GM23338 (cell line): Measurements from ENCODE around the gene PAXX. TPM values are rescaled to one million over a fixed set of nuclear protein-coding genes. Genes with fewer than 3 reads are reported as not detected.

Experiments used
- ATAC-seq: fragments of 200-7000 bp; cut with Tn5 transposase; 3 replicates; pipeline ENCODE4 v1.9.1; 2020
- DNase-seq: peaks from one replicate; pipeline ENCODE4 v3.0.0-alpha.2; 2015; ENCODE audit warnings: low spot score
- H2AFZ ChIP-seq: fragments of 200-600 bp; sonication (generic); 2 replicates; pipeline ENCODE4 v1.8.0; 2016; ENCODE audit warnings: antibody characterized with exemption, mild to moderate bottlenecking, moderate library complexity
- H3F3A ChIP-seq: fragments of 200-600 bp; sonication (generic); replicated peaks from 2 replicates; pipeline ENCODE4 v1.8.0; 2017; ENCODE audit warnings: antibody characterized with exemption, mixed run types, low read depth
- H3K27ac ChIP-seq: fragments of 200-600 bp; sonication (generic); 2 replicates; pipeline ENCODE4 v1.6.1; 2016; ENCODE audit warnings: low read depth
- H3K27me3 ChIP-seq: fragments of 200-600 bp; sonication (generic); 2 replicates; pipeline ENCODE4 v1.8.0; 2016; ENCODE audit warnings: mild to moderate bottlenecking, mixed run types, moderate library complexity; ENCODE audit not compliant: insufficient read depth
- H3K36me3 ChIP-seq: fragments of 200-600 bp; sonication (generic); 2 replicates; pipeline ENCODE4 v1.8.0; 2016; ENCODE audit warnings: mild to moderate bottlenecking; ENCODE audit not compliant: insufficient read depth
- H3K4me1 ChIP-seq: fragments of 200-600 bp; sonication (generic); 2 replicates; pipeline ENCODE4 v1.8.0; 2016; ENCODE audit warnings: mild to moderate bottlenecking, moderate library complexity; ENCODE audit not compliant: insufficient read depth
- H3K4me2 ChIP-seq: fragments of 200-600 bp; sonication (generic); 2 replicates; pipeline ENCODE4 v1.7.1; 2017; ENCODE audit warnings: mixed run types
- H3K4me3 ChIP-seq: fragments of 200-600 bp; sonication (generic); 2 replicates; pipeline ENCODE4 v1.6.1; 2016; ENCODE audit warnings: mixed run types
- H3K79me2 ChIP-seq: fragments of 200-600 bp; sonication (generic); replicated peaks from 2 replicates; pipeline ENCODE4 v1.8.0; 2017; ENCODE audit warnings: mild to moderate bottlenecking; ENCODE audit not compliant: insufficient read depth
- H3K9me2 ChIP-seq: fragments of 200-600 bp; sonication (generic); 2 replicates; pipeline ENCODE4 v1.8.0; 2017; ENCODE audit not compliant: insufficient read depth
- H4K20me1 ChIP-seq: fragments of 200-600 bp; sonication (generic); replicated peaks from 2 replicates; pipeline ENCODE4 v1.8.0; 2017; ENCODE audit warnings: mild to moderate bottlenecking; ENCODE audit not compliant: insufficient read depth
- H3K27ac Mint-ChIP-seq: 2 replicates; pipeline ENCODE4 v1.8.0; 2020; ENCODE audit warnings: inconsistent platforms, mild to moderate bottlenecking, moderate library complexity, mixed read lengths
- H3K27me3 Mint-ChIP-seq: 3 replicates; pipeline ENCODE4 v1.8.0; 2022; ENCODE audit warnings: low read depth, mild to moderate bottlenecking, moderate library complexity, mixed read lengths, inconsistent platforms; ENCODE audit not compliant: insufficient read depth, poor library complexity
- H3K36me3 Mint-ChIP-seq: 3 replicates; pipeline ENCODE4 v1.8.0; 2021; ENCODE audit warnings: low read depth, mild to moderate bottlenecking, inconsistent platforms, moderate library complexity, mixed read lengths
- H3K4me1 Mint-ChIP-seq: 3 replicates; pipeline ENCODE4 v1.8.0; 2020; ENCODE audit warnings: mild to moderate bottlenecking, inconsistent platforms, mixed read lengths
- H3K4me3 Mint-ChIP-seq: 3 replicates; pipeline ENCODE4 v1.8.0; 2021; ENCODE audit warnings: moderate library complexity, mild to moderate bottlenecking, inconsistent platforms, mixed read lengths
- H3K9me3 Mint-ChIP-seq: 3 replicates; pipeline ENCODE4 v1.8.0; 2020; ENCODE audit warnings: moderate library complexity, mild to moderate bottlenecking, inconsistent platforms, mixed read lengths
- CREB1 ChIP-seq: fragments of 250-450 bp; sonication (Bioruptor Pico); IDR thresholded peaks from 2 replicates; pipeline ENCODE4 v1.5.0; 2020; ENCODE audit warnings: low read depth, mild to moderate bottlenecking, moderate library complexity
- CTCF ChIP-seq, 2 experiments: fragments of 200-600 bp in 1 of 2; sonication (generic) in 1 of 2; conservative IDR thresholded peaks; 2 replicates each; pipeline versions ENCODE4 v1.5.1 to v1.6.1; 2016 to 2017; ENCODE audit warnings: antibody characterized with exemption in 2 of 2, low read depth in 2 of 2, mild to moderate bottlenecking in 2 of 2, moderate library complexity in 1 of 2
- EZH2 ChIP-seq: fragments of 200-600 bp; sonication (generic); IDR thresholded peaks from one replicate; pipeline ENCODE4 v1.8.0; 2017; ENCODE audit warnings: antibody characterized with exemption, mild to moderate bottlenecking, low read depth; ENCODE audit not compliant: unreplicated experiment
- EZH2phosphoT487 ChIP-seq: fragments of 200-600 bp; sonication (generic); IDR thresholded peaks from one replicate; pipeline ENCODE4 v1.8.1; 2018; ENCODE audit warnings: antibody characterized with exemption; ENCODE audit not compliant: unreplicated experiment
- JUNB ChIP-seq: IDR thresholded peaks from one replicate; pipeline ENCODE4 v1.6.1; 2016; ENCODE audit warnings: antibody characterized with exemption; ENCODE audit not compliant: unreplicated experiment
- NANOG ChIP-seq: IDR thresholded peaks from 2 replicates; pipeline ENCODE4 v1.6.1; 2016; ENCODE audit warnings: antibody characterized with exemption, borderline replicate concordance
- STAT1 ChIP-seq: IDR thresholded peaks from one replicate; pipeline ENCODE4 v1.6.1; 2016; ENCODE audit warnings: antibody characterized with exemption; ENCODE audit not compliant: unreplicated experiment
- ZNF114 ChIP-seq: fragments of 250-450 bp; sonication (Bioruptor Pico); IDR thresholded peaks from 2 replicates; pipeline ENCODE4 v1.5.0; 2020; ENCODE audit warnings: mild to moderate bottlenecking, moderate library complexity
- ZNF331 ChIP-seq: fragments of 250-450 bp; sonication (Bioruptor Pico); IDR thresholded peaks from 2 replicates; pipeline ENCODE4 v1.5.0; 2020; ENCODE audit warnings: low read depth, mild to moderate bottlenecking, moderate library complexity
- ZNF462 ChIP-seq: fragments of 250-450 bp; sonication (Bioruptor Pico); IDR thresholded peaks from 2 replicates; pipeline ENCODE4 v1.5.0; 2020; ENCODE audit warnings: mild to moderate bottlenecking, moderate library complexity
- polyA plus RNA-seq: library from polyadenylated mRNA; unstranded; fragments of >200 nt; fragmentation: Nextera tagmentation; extraction: Ambion mirVana; gene quantifications from 2 replicates; pipeline ENCODE4 v1.2.1, GENCODE V29; 2016
- total RNA-seq: library from RNA; depleted of rRNA; stranded (reverse); fragments of >200 nt; shearing (Covaris generic); gene quantifications from 2 replicates; pipeline ENCODE4 v1.2.3, GENCODE V29; 2014
- TF ChIP-seq, protein P1 (sequence below): IDR thresholded peaks from one replicate; pipeline ENCODE4 v1.6.1; 2018; ENCODE audit warnings: antibody characterized with exemption; ENCODE audit not compliant: unreplicated experiment
- TF ChIP-seq, protein P2 (sequence below): IDR thresholded peaks from 2 replicates; pipeline ENCODE4 v1.6.1; 2016; ENCODE audit warnings: antibody characterized with exemption

The PAXX gene
- total and polyA plus RNA-seq, 2 experiments from 2014 or later, result 71.5 to 86.0 TPM

GRCh38 chr9:136954270-136955083 is 37.7 kb upstream of the PAXX start:
- no peak overlapping the region for H3K27ac ChIP-seq
- ATAC-seq, result no peak
- H3K27ac Mint-ChIP-seq, result no peak overlapping the region

More at GRCh38 chr9:136954270-136955083, 37.7 kb upstream of the PAXX start:
- Mint-ChIP-seq H3K9me3 (peaks cover 4% of the 10 kb centered on the region; the same call in 2 of the 3 replicates), H3K36me3 (no peaks in the 10 kb centered on the region; the same call in 2 of the 3 replicates), H3K4me3 (no peak overlapping the region), H3K4me1 (no peaks in the 10 kb centered on the region; the same call in 2 of the 3 replicates), H3K27me3 (peaks cover 7% of the 10 kb centered on the region)
- Histone ChIP-seq H3K4me2 (no peak overlapping the region), H3F3A (no peaks in the 10 kb centered on the region), H3K27me3 (no peaks in the 10 kb centered on the region), H3K4me3 (no peak overlapping the region), H3K79me2 (no peaks in the 10 kb centered on the region), H2AFZ (no peak overlapping the region), H3K4me1 (no peaks in the 10 kb centered on the region; the same call in 1 of the 2 replicates), H3K9me2 (0 out of 2 replicates have a peak, but pooled peaks cover 6% of the 10 kb centered on the region), H4K20me1 (no peaks in the 10 kb centered on the region), H3K36me3 (no peaks in the 10 kb centered on the region)
- DNase-seq, result no peak
- TF ChIP-seq NANOG, result no peak
- no peak for TF ChIP-seq ZNF114
- TF ChIP-seq EZH2, result no peak
- TF ChIP-seq JUNB, result no peak
- TF ChIP-seq EZH2phosphoT487, result no peak
- TF ChIP-seq, protein P1, sequence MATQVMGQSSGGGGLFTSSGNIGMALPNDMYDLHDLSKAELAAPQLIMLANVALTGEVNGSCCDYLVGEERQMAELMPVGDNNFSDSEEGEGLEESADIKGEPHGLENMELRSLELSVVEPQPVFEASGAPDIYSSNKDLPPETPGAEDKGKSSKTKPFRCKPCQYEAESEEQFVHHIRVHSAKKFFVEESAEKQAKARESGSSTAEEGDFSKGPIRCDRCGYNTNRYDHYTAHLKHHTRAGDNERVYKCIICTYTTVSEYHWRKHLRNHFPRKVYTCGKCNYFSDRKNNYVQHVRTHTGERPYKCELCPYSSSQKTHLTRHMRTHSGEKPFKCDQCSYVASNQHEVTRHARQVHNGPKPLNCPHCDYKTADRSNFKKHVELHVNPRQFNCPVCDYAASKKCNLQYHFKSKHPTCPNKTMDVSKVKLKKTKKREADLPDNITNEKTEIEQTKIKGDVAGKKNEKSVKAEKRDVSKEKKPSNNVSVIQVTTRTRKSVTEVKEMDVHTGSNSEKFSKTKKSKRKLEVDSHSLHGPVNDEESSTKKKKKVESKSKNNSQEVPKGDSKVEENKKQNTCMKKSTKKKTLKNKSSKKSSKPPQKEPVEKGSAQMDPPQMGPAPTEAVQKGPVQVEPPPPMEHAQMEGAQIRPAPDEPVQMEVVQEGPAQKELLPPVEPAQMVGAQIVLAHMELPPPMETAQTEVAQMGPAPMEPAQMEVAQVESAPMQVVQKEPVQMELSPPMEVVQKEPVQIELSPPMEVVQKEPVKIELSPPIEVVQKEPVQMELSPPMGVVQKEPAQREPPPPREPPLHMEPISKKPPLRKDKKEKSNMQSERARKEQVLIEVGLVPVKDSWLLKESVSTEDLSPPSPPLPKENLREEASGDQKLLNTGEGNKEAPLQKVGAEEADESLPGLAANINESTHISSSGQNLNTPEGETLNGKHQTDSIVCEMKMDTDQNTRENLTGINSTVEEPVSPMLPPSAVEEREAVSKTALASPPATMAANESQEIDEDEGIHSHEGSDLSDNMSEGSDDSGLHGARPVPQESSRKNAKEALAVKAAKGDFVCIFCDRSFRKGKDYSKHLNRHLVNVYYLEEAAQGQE, result no peak
- TF ChIP-seq, protein P2, sequence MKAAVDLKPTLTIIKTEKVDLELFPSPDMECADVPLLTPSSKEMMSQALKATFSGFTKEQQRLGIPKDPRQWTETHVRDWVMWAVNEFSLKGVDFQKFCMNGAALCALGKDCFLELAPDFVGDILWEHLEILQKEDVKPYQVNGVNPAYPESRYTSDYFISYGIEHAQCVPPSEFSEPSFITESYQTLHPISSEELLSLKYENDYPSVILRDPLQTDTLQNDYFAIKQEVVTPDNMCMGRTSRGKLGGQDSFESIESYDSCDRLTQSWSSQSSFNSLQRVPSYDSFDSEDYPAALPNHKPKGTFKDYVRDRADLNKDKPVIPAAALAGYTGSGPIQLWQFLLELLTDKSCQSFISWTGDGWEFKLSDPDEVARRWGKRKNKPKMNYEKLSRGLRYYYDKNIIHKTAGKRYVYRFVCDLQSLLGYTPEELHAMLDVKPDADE, result no peak
- no peak for TF ChIP-seq ZNF331 (CRISPR knock-in tag)
- no peak for TF ChIP-seq ZNF462 (CRISPR knock-in tag)
- no peak for TF ChIP-seq CTCF (conservative IDR thresholded peaks at IDR 0.05; ENCODE audit: low read depth in 2 of 2)
- TF ChIP-seq CREB1 (CRISPR knock-in tag), result no peak
- TF ChIP-seq STAT1, result no peak
